Midbrain (tissue), 1 donor: Measurements from ENCODE around the gene ABAT.

Experiments used
- DNase-seq: peaks from one replicate; lab custom pipeline; 2025; lab: John Stamatoyannopoulos, UW

ABAT gene

GRCh38 chr16:8674413-8675022 lies at the start of gene ABAT:
ABAT (plus strand) TSS chr16:8674617; CDS start chr16:8735740, 61,123 bp downstream.
- DNase-seq: peak; percentile 95

GRCh38 chr16:8625491-8626087 lies 48.8 kb upstream of the ABAT start:
- no peak for DNase-seq

GRCh38 chr16:8626946-8627345 lies 47.5 kb upstream of the ABAT start:
- DNase-seq: no peak

GRCh38 chr16:8627456-8627855 lies 47.0 kb upstream of the ABAT start:
- no peak for DNase-seq

GRCh38 chr16:8628981-8629725 lies 45.3 kb upstream of the ABAT start:
- no peak for DNase-seq

- DNase-seq: no peak
Observed at GRCh38 chr16:8630255-8630953, 44.0 kb upstream of the ABAT start.

GRCh38 chr16:8631373-8631772 lies 43.0 kb upstream of the ABAT start:
- DNase-seq: no peak

GRCh38 chr16:8631818-8632465 lies 42.5 kb upstream of the ABAT start:
- DNase-seq: no peak

- DNase-seq: no peak
Observed at GRCh38 chr16:8632675-8633182, 41.7 kb upstream of the ABAT start.

GRCh38 chr16:8634991-8635736 lies 39.3 kb upstream of the ABAT start:
- DNase-seq: no peak

- no peak for DNase-seq
Observed at GRCh38 chr16:8639694-8640093, 34.7 kb upstream of the ABAT start.

- DNase-seq: peak; percentile 32
Observed at GRCh38 chr16:8641671-8642070, 32.7 kb upstream of the ABAT start.

GRCh38 chr16:8642146-8642545 lies 32.3 kb upstream of the ABAT start:
- DNase-seq: no peak

- DNase-seq: no peak
Observed at GRCh38 chr16:8644211-8645140, 29.9 kb upstream of the ABAT start.

GRCh38 chr16:8645141-8645521 lies 29.3 kb upstream of the ABAT start:
- no peak for DNase-seq

- DNase-seq: no peak
Observed at GRCh38 chr16:8645831-8646230, 28.6 kb upstream of the ABAT start.

- no peak for DNase-seq
Observed at GRCh38 chr16:8646326-8647053, 27.9 kb upstream of the ABAT start.

- DNase-seq: no peak
Observed at GRCh38 chr16:8647721-8648318, 26.6 kb upstream of the ABAT start.

- DNase-seq: no peak
Observed at GRCh38 chr16:8648877-8649276, 25.5 kb upstream of the ABAT start.
